T-helper 1 cell treated with Interleukin-12 subunit alpha and Interleukin-12 subunit beta and Interleukin-4 antibody, amounts not matched to agents 30 μg/mL and 1 μg/mL, for 36 hours (primary cell): ENCODE results near the gene PHIP.
"Not testable (repeated sequence)": the region's sequence is repeated elsewhere in the genome, so short reads cannot be mapped to it uniquely, and the experiment has no call there.

Source experiments
- H3K27ac Mint-ChIP-seq: one replicate; pipeline ENCODE4 v1.8.0; 2021; ENCODE audit warnings: mild to moderate bottlenecking, mixed read lengths
- H3K27me3 Mint-ChIP-seq: one replicate; pipeline ENCODE4 v1.8.0; 2021; ENCODE audit warnings: low read depth, mixed read lengths
- H3K36me3 Mint-ChIP-seq: one replicate; pipeline ENCODE4 v1.8.0; 2021; ENCODE audit warnings: low read depth, mixed read lengths
- H3K4me1 Mint-ChIP-seq: one replicate; pipeline ENCODE4 v1.8.0; 2021; ENCODE audit warnings: low read depth, mixed read lengths
- H3K4me3 Mint-ChIP-seq: one replicate; pipeline ENCODE4 v1.8.0; 2021; ENCODE audit warnings: mild to moderate bottlenecking, moderate library complexity, mixed read lengths
- H3K9me3 Mint-ChIP-seq: one replicate; pipeline ENCODE4 v1.8.0; 2021; ENCODE audit warnings: mixed read lengths

PHIP gene

DNA sequence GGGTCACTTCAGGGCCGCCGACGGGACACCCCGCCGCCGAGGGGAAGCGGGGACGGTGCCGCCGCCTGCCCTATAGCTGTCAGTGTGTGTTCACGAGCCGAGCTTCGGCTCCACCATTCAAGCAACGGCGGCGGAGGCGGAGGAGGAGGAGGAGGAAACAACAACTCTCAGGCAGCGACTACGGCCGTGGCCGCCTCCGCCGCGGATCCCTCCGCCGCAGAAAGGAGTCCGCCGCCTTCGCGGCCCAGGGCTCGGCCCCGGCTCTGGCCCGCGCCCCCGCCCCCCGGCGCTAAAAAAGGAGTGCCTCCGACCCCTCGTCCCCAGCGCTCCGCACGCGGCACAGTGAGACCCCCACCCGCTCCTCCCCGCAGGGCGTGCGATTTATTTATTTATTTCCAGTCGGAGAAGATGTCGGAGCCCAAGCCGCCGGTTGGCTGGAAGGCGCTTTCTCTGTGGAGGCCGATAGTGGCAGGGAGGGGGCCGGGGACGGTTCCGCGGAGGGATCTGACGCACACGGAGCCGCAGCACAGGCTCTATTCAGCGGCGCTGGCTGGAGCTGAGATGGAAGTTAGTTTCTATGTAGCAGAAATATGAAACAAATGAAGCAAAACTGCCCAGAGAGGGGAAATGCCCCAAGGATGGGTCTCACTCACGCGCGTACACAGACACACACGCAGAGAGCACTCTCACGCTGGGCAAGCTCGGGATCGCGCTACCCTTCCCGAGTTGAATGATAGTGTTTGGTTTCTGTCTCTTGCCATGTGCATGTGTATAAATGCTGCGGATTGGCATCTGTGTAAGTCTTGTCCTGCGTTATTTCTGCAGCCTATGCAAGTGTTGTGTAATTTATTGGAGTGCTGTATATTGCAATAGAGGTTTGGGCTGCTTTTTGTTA, at the start of gene PHIP:
Gene PHIP (minus strand): TSS at position 180 of the 895 bp plus-strand sequence. CDS start 186 bp downstream, outside the sequence.
- Mint-ChIP-seq H3K36me3 (peaks cover 7% of the 10 kb centered on the region), H3K27ac (peak within 1 kb of the TSS; percentile 94), H3K4me3 (peak within 1 kb of the TSS; percentile 91), H3K9me3 (no peaks in the 10 kb centered on the region), H3K27me3 (peaks cover 25% of the 10 kb centered on the region), H3K4me1 (peaks cover 33% of the 10 kb centered on the region)

- Mint-ChIP-seq H3K4me1 (no peaks in the 10 kb centered on the region), H3K27me3 (peaks cover 6% of the 10 kb centered on the region), H3K4me3 (no peak overlapping the region), H3K36me3 (no peaks in the 10 kb centered on the region), H3K27ac (no peak overlapping the region), H3K9me3 (peaks cover 3% of the 10 kb centered on the region)
These were observed 49.6 kb upstream of the PHIP start for GRCh38 chr6:79127660-79128059.

DNA sequence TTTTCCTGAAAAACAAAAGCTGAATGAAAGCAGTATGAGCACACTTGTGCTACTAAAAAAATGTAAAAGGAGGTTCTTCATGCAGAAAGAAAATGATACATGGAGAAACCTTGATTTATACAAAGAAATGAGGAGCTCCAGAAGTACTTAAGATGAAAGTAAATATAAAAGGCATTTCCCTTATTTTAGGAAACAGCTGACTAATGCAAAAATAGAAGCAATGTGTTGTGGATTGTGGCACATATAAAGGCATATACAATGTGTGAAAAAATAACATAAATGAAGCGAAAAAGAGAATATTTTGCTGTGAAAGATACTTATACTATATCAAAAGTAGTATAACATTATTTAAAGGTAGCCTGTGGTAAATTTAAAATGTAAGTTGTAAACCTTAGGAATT, 41.2 kb upstream of the PHIP start:
- Mint-ChIP-seq H3K27me3 (no peaks in the 10 kb centered on the region), H3K27ac (no peak overlapping the region), H3K9me3 (no peaks in the 10 kb centered on the region), H3K36me3 (no peaks in the 10 kb centered on the region), H3K4me3 (no peak overlapping the region), H3K4me1 (peaks cover 2% of the 10 kb centered on the region)

DNA sequence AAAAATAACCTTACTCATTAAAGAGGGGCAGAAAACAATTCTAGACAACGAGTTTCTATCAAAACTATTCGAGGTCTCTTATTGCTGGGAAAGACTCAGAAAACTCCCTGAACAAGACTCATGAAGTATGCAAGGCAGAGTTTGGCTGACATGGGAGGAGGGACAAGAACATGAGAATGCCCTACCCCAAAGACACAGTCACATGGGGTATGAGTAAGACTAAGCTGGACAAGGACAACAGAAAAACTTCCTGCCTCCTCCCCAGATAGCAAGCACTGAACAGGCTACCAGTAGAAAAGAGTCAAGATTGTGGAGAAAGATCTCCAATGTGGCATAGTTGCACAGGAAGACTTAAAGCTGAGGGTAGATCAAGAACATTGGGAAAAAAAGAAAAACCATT, 39.7 kb upstream of the PHIP start:
- Mint-ChIP-seq H3K27ac (no peak overlapping the region), H3K36me3 (no peaks in the 10 kb centered on the region), H3K9me3 (no peaks in the 10 kb centered on the region), H3K27me3 (no peaks in the 10 kb centered on the region), H3K4me1 (peaks cover 2% of the 10 kb centered on the region), H3K4me3 (no peak overlapping the region)

- H3K27ac Mint-ChIP-seq = no peak overlapping the region
- no peaks in the 10 kb centered on the region for H3K9me3 Mint-ChIP-seq
- no peaks in the 10 kb centered on the region for H3K27me3 Mint-ChIP-seq
- H3K4me3 Mint-ChIP-seq = no peak overlapping the region
- H3K4me1 Mint-ChIP-seq = peaks cover 2% of the 10 kb centered on the region
- H3K36me3 Mint-ChIP-seq = no peaks in the 10 kb centered on the region
These were observed 37.6 kb upstream of the PHIP start for GRCh38 chr6:79115553-79116182.

- no peak overlapping the region for H3K27ac Mint-ChIP-seq
- no peak overlapping the region for H3K4me3 Mint-ChIP-seq
- no peaks in the 10 kb centered on the region for H3K36me3 Mint-ChIP-seq
- H3K27me3 Mint-ChIP-seq = peaks cover 9% of the 10 kb centered on the region
- H3K4me1 Mint-ChIP-seq = no peaks in the 10 kb centered on the region
- H3K9me3 Mint-ChIP-seq = no peaks in the 10 kb centered on the region
These were observed 33.5 kb upstream of the PHIP start for GRCh38 chr6:79111549-79111948.

DNA sequence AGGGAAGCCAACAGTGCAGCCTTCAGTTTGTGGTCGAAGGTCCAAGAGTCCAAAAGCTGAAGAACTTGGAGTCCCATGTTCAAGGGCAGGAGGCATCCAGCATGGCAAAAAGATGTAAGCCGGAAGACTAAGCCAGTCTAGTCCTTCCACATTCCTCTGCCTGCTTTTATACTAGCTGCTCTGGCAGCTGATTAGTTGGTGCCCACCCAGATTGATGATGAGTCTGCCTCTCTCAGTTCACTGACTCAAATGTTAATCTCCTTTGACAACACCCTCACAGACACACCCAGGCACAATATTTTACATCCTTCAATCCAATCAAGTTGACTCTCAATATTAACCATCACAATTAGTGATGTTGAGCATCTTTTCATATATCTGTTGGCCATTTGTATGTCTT, 23.1 kb upstream of the PHIP start:
- no peak overlapping the region for H3K4me3 Mint-ChIP-seq
- H3K9me3 Mint-ChIP-seq = peaks cover 4% of the 10 kb centered on the region
- H3K4me1 Mint-ChIP-seq = no peaks in the 10 kb centered on the region
- H3K27me3 Mint-ChIP-seq = peaks cover 12% of the 10 kb centered on the region
- no peaks in the 10 kb centered on the region for H3K36me3 Mint-ChIP-seq
- H3K27ac Mint-ChIP-seq = no peak overlapping the region

GRCh38 chr6:79100304-79100703, 22.2 kb upstream of the PHIP start:
- no peaks in the 10 kb centered on the region for H3K4me1 Mint-ChIP-seq
- peaks cover 4% of the 10 kb centered on the region for H3K9me3 Mint-ChIP-seq
- no peak overlapping the region for H3K4me3 Mint-ChIP-seq
- peaks cover 11% of the 10 kb centered on the region for H3K27me3 Mint-ChIP-seq
- H3K36me3 Mint-ChIP-seq = no peaks in the 10 kb centered on the region
- no peak overlapping the region for H3K27ac Mint-ChIP-seq

GRCh38 chr6:79094938-79095337, 16.9 kb upstream of the PHIP start:
- no peak overlapping the region for H3K27ac Mint-ChIP-seq
- H3K4me3 Mint-ChIP-seq = no peak overlapping the region

GRCh38 chr6:79091801-79092200, 13.7 kb upstream of the PHIP start:
- not testable (repeated sequence) for H3K4me1 Mint-ChIP-seq, H3K36me3 Mint-ChIP-seq, H3K27ac Mint-ChIP-seq, H3K4me3 Mint-ChIP-seq, H3K9me3 Mint-ChIP-seq
- peaks cover 35% of the 10 kb centered on the region for H3K27me3 Mint-ChIP-seq

More at GRCh38 chr6:79094938-79095337, 16.9 kb upstream of the PHIP start:
- H3K27me3 Mint-ChIP-seq = peaks cover 18% of the 10 kb centered on the region
- no peaks in the 10 kb centered on the region for H3K4me1 Mint-ChIP-seq
- no peaks in the 10 kb centered on the region for H3K9me3 Mint-ChIP-seq
- H3K36me3 Mint-ChIP-seq = no peaks in the 10 kb centered on the region

DNA sequence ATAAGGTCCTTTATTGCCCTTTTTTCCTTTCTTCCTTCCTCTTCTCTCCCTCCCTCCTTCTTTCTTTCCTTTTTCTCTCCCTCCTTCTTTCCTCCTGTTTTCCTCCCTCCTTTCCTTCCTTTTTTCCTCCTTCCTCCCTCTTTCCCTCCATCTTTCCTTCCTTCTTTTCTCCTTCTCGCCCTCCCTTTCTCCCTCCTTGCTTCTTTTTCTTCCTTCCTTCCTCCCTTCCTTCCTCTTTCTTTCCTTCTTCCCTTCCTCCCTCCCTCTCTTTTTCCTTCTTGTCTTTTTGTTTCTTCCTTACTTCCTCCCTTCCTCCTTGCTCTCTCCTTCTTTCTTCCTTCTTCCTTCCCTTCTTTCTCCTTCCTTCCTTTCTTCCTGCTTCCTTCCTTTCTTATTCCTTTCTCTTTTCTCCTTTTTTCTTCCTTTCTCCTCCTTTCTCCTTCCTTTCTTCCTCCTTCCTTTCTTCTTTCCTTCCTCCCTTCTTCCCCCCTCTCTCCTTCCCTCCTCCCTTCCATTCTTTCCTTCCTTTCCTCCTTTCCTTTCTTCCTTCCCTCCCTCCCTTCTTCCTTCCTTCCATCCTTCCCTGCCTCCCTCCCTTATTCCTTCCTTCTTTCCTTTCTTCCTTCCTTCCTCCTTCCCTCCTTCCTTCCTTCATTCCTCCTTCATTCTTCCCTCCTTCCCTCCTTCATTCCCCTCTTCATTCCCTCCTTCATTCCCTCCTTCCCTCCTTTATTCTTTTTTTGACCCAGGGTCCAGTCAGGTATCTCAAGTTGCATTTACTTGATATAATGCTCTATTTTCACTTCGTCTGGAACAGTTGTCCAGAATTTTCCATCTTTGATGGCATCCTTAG, 11.7 kb upstream of the PHIP start:
- Mint-ChIP-seq H3K4me1 (no peaks in the 10 kb centered on the region), H3K36me3 (no peaks in the 10 kb centered on the region), H3K27ac (no peak overlapping the region), H3K27me3 (peaks cover 41% of the 10 kb centered on the region), H3K4me3 (no peak overlapping the region), H3K9me3 (no peaks in the 10 kb centered on the region)

- H3K36me3 Mint-ChIP-seq = no peaks in the 10 kb centered on the region
- H3K9me3 Mint-ChIP-seq = no peaks in the 10 kb centered on the region
- H3K27ac Mint-ChIP-seq = no peak overlapping the region
- peaks cover 6% of the 10 kb centered on the region for H3K4me1 Mint-ChIP-seq
- H3K4me3 Mint-ChIP-seq = no peak overlapping the region
- peaks cover 70% of the 10 kb centered on the region for H3K27me3 Mint-ChIP-seq
These were observed 6.6 kb upstream of the PHIP start for GRCh38 chr6:79084693-79085092.

GRCh38 chr6:79082304-79082703, 4.2 kb upstream of the PHIP start:
- Mint-ChIP-seq H3K4me1 (peaks cover 13% of the 10 kb centered on the region), H3K27ac (no peak overlapping the region), H3K27me3 (peaks cover 54% of the 10 kb centered on the region), H3K9me3 (no peaks in the 10 kb centered on the region), H3K4me3 (no peak overlapping the region), H3K36me3 (no peaks in the 10 kb centered on the region)

- H3K9me3 Mint-ChIP-seq = no peaks in the 10 kb centered on the region
- H3K36me3 Mint-ChIP-seq = no peaks in the 10 kb centered on the region
- H3K4me3 Mint-ChIP-seq = no peak overlapping the region
- H3K27me3 Mint-ChIP-seq = peaks cover 48% of the 10 kb centered on the region
- H3K27ac Mint-ChIP-seq = no peak overlapping the region
- H3K4me1 Mint-ChIP-seq = peaks cover 14% of the 10 kb centered on the region
These were observed 3.6 kb upstream of the PHIP start for GRCh38 chr6:79081663-79082062.
